ENCODE data around the gene UBE2G2.
A peak's percentile ranks its signal among the peaks of the same experiment; 100 is the strongest.

- TF ChIP-seq CTCF (conservative IDR thresholded peaks at IDR 0.05; ENCODE audit: low read depth, low read length) (peak; percentile 40), POLR2A (IDR thresholded peaks at IDR 0.05; ENCODE audit: low read depth, low read length) (no peak), MXI1 (IDR thresholded peaks at IDR 0.05; ENCODE audit: borderline replicate concordance, low read depth, low read length) (no peak), RCOR1 (IDR thresholded peaks at IDR 0.05; ENCODE audit: insufficient replicate concordance, low read length) (no peak), RAD21 (IDR thresholded peaks at IDR 0.05; ENCODE audit: low read length) (peak; percentile 46), CHD1 (IDR thresholded peaks at IDR 0.05; ENCODE audit: low read depth, low read length) (no peak)
These were observed 1.5 kb downstream of the UBE2G2 start for GRCh38 chr21:44800103-44800502.
